SK-MEL-5 (cell line): ENCODE results near the gene DLX3. TPM values are rescaled to one million over a fixed set of nuclear protein-coding genes. Genes with fewer than 3 reads are reported as not detected.
A peak's percentile ranks its signal among the peaks of the same experiment; 100 is the strongest.

Source experiments
- DNase-seq: peaks from one replicate; pipeline ENCODE4 v3.0.0-alpha.2; 2016; ENCODE audit warnings: low read depth, low spot score
- in situ Hi-C: cut with HindIII; loops from 2 replicates; pipeline ENCODE4 v1.10.0; 2016; ENCODE audit warnings: low sequenced_read_pairs, high pct_unique_total_duplicates, low pct_unique_long_range_greater_than_20kb
- small RNA-seq, 2 experiments: library from RNA; depleted of rRNA; stranded (forward); fragments of <200 nt; gene quantifications; one replicate each; pipeline ENCODE3, GENCODE V24; 2014
- total RNA-seq: library from RNA; depleted of rRNA; stranded (reverse); fragments of >200 nt; shearing (Covaris generic); gene quantifications from 2 replicates; pipeline ENCODE4 v1.2.3, GENCODE V29; 2014; rRNA removed

DLX3 gene
- total RNA-seq, 1 experiment from 2014 or later = not detected

GRCh38 chr17:49952209-49952911 is 42.7 kb downstream of the DLX3 start:
- DNase-seq = peak; percentile 86
- in situ Hi-C loops = no loop called here

- no peak for DNase-seq
- in situ Hi-C loops = no loop called here
Measured at GRCh38 chr17:49951362-49952082, 43.5 kb downstream of the DLX3 start.

GRCh38 chr17:49949634-49950033 is 45.4 kb downstream of the DLX3 start:
- no peak for DNase-seq
- in situ Hi-C loops = no loop called here

GRCh38 chr17:49946964-49947584 is 48.0 kb downstream of the DLX3 start:
- in situ Hi-C loops = no loop called here
- DNase-seq = no peak

GRCh38 chr17:49946208-49946607 is 48.8 kb downstream of the DLX3 start:
- in situ Hi-C loops = no loop called here
- DNase-seq = no peak

GRCh38 chr17:49944273-49944870 is 50.7 kb downstream of the DLX3 start:
- in situ Hi-C loops = no loop called here
- no peak for DNase-seq

GRCh38 chr17:49942947-49943346 is 52.1 kb downstream of the DLX3 start:
- DNase-seq = no peak
- in situ Hi-C loops = no loop called here

GRCh38 chr17:49941427-49941826 is 53.6 kb downstream of the DLX3 start:
- in situ Hi-C loops = no loop called here
- no peak for DNase-seq

Small RNA genes lying within 50 kb of the gene (small RNA-seq; reads per million reads assigned to genes)
- gene RNU6-1313P = 0 reads per million in 2 experiments

Other genes starting within 250 kb of the DLX3 start
- gene FAM117A, start 231.1 kb downstream of the DLX3 start, total RNA-seq = 6.1 and 6.3 TPM in 2 replicates
- gene KAT7, start 206.5 kb downstream of the DLX3 start, total RNA-seq = 33.1 and 34.7 TPM in 2 replicates
- gene TAC4, start 147.2 kb downstream of the DLX3 start, total RNA-seq = not detected in 2 replicates
- gene DLX4, start 26.0 kb downstream of the DLX3 start, total RNA-seq = 1.1 and 1.4 TPM in 2 replicates
- 25.1 and 29.1 TPM in 2 replicates for gene ITGA3, start 60.9 kb upstream of the DLX3 start, total RNA-seq
- 9.5 TPM in 2 replicates for gene PDK2, start 100.1 kb upstream of the DLX3 start, total RNA-seq
- 0.03 TPM in 1 of 2 replicates, not detected in the other for gene SAMD14, start 134.9 kb upstream of the DLX3 start, total RNA-seq
- 33.6 and 36.2 TPM in 2 replicates for gene PPP1R9B, start 155.5 kb upstream of the DLX3 start, total RNA-seq
- not detected in 2 replicates for gene SGCA, start 170.8 kb upstream of the DLX3 start, total RNA-seq
- gene COL1A1, start 206.4 kb upstream of the DLX3 start, total RNA-seq = 0.03 TPM in 2 replicates